HG03025 (cell line): ENCODE results near the gene TENT5C.
"Not testable (repeated sequence)": the region's sequence is repeated elsewhere in the genome, so short reads cannot be mapped to it uniquely, and the experiment has no call there.

Experiments used
- ATAC-seq: cut with Tn5 transposase; IDR thresholded peaks from one replicate; pipeline ENCODE4 v1.9.1; 2021; ENCODE audit warnings: mild to moderate bottlenecking, moderate library complexity; ENCODE audit not compliant: unreplicated experiment, low FRiP score

TENT5C gene

GRCh38 chr1:117605774-117606648, at the start of gene TENT5C:
Gene TENT5C (plus strand): TSS chr1:117606048. CDS start chr1:117622869, 16,821 bp downstream.
- peak; percentile 85 for ATAC-seq

- ATAC-seq = no peak
Observed at GRCh38 chr1:117556341-117556740, 49.5 kb upstream of the TENT5C start.

- ATAC-seq = no peak
Observed at GRCh38 chr1:117556976-117557375, 48.9 kb upstream of the TENT5C start.

- not testable (repeated sequence) for ATAC-seq
Observed at GRCh38 chr1:117558451-117558850, 47.4 kb upstream of the TENT5C start.

- no peak for ATAC-seq
Observed at GRCh38 chr1:117559139-117559538, 46.7 kb upstream of the TENT5C start.

- ATAC-seq = no peak
Observed at GRCh38 chr1:117559985-117560384, 45.9 kb upstream of the TENT5C start.

GRCh38 chr1:117561071-117561470, 44.8 kb upstream of the TENT5C start:
- ATAC-seq = no peak

GRCh38 chr1:117561551-117561950, 44.3 kb upstream of the TENT5C start:
- ATAC-seq = no peak

- ATAC-seq = no peak
Observed at GRCh38 chr1:117562581-117563491, 43.0 kb upstream of the TENT5C start.

GRCh38 chr1:117563492-117563875, 42.4 kb upstream of the TENT5C start:
- no peak for ATAC-seq

GRCh38 chr1:117564227-117565075, 41.4 kb upstream of the TENT5C start:
- ATAC-seq = no peak

- no peak for ATAC-seq
Observed at GRCh38 chr1:117565076-117565556, 40.7 kb upstream of the TENT5C start.

- ATAC-seq = no peak
Observed at GRCh38 chr1:117565745-117566455, 39.9 kb upstream of the TENT5C start.

- ATAC-seq = no peak
Observed at GRCh38 chr1:117566556-117566955, 39.3 kb upstream of the TENT5C start.

GRCh38 chr1:117567435-117567834, 38.4 kb upstream of the TENT5C start:
- no peak for ATAC-seq

GRCh38 chr1:117567976-117568375, 37.9 kb upstream of the TENT5C start:
- no peak for ATAC-seq

- no peak for ATAC-seq
Observed at GRCh38 chr1:117568999-117569398, 36.8 kb upstream of the TENT5C start.

GRCh38 chr1:117569856-117570255, 36.0 kb upstream of the TENT5C start:
- no peak for ATAC-seq

GRCh38 chr1:117570988-117571409, 34.8 kb upstream of the TENT5C start:
- no peak for ATAC-seq

- ATAC-seq = no peak
Observed at GRCh38 chr1:117571496-117571895, 34.4 kb upstream of the TENT5C start.
